Body of pancreas (tissue), 4 donors: ENCODE data around the gene CPZ.

Experiments used
- CTCF ChIP-seq, 7 experiments: fragments of 450-650 bp in 4 of 7; fragments of 200-600 bp in 3 of 7; sonication (generic) in 3 of 7; IDR thresholded peaks; one replicate each; pipeline ENCODE4 v1.5.1; 2016 to 2019; ENCODE audit warnings: antibody characterized with exemption in 7 of 7
- POLR2A ChIP-seq, 3 donors: fragments of 450-650 bp; IDR thresholded peaks; one replicate each; pipeline ENCODE4 v1.6.1; 2016; ENCODE audit warnings: antibody characterized with exemption in 3 of 3, mild to moderate bottlenecking in 2 of 3

GRCh38 chr4:8560265-8561047 lies 32.1 kb upstream of the CPZ start:
- TF ChIP-seq CTCF (IDR thresholded peaks at IDR 0.05) (no peak), POLR2A (IDR thresholded peaks at IDR 0.05) (no peak)
